H1 (cell line): Measurements from ENCODE around the gene MED29. TPM values are rescaled to one million over a fixed set of nuclear protein-coding genes. Genes with fewer than 3 reads are reported as not detected.

Experiments
- CTCF ChIA-PET: fragments of 300-600 bp; sonication (Branson Sonifier 250); formaldehyde crosslinking; loops from one replicate; lab custom pipeline; 2021; ENCODE audit not compliant: partially characterized antibody; lab: Charles Lee
- POLR2A ChIA-PET: fragments of 300-600 bp; sonication (Branson Sonifier 250); formaldehyde crosslinking; loops from one replicate; lab custom pipeline; 2021; ENCODE audit warnings: inconsistent platforms; ENCODE audit not compliant: partially characterized antibody; lab: Charles Lee
- DNase-seq, 2 experiments: peaks; one replicate each; pipeline versions ENCODE4 v3.0.0 to v3.0.0-alpha.2; 2010 to 2022; ENCODE audit warnings: low spot score in 2 of 2, low read depth in 1 of 2, mixed read lengths in 1 of 2
- FAIRE-seq: peaks from 2 replicates; lab custom pipeline; 2011; peaks lifted over from hg19 to GRCh38; lab: Jason Lieb, UNC
- H2AFZ ChIP-seq: 2 replicates; pipeline ENCODE4 v1.8.1; 2012; ENCODE audit warnings: low read length, inconsistent platforms
- H2AK5ac ChIP-seq: 2 replicates; pipeline ENCODE4 v1.6.1; 2013; ENCODE audit warnings: low read depth, low read length
- H2BK120ac ChIP-seq: replicated peaks from 2 replicates; pipeline ENCODE3; 2013; ENCODE audit warnings: low read depth, low read length, inconsistent platforms
- H2BK12ac ChIP-seq: 2 replicates; pipeline ENCODE4 v1.6.1; 2013; ENCODE audit warnings: low read depth, low read length
- H2BK15ac ChIP-seq: 2 replicates; pipeline ENCODE4 v1.6.1; 2013; ENCODE audit warnings: low read length
- H2BK20ac ChIP-seq: 2 replicates; pipeline ENCODE4 v1.6.1; 2013; ENCODE audit warnings: low read length
- H2BK5ac ChIP-seq: 2 replicates; pipeline ENCODE4 v1.6.1; 2013; ENCODE audit warnings: low read depth, low read length
- H3K14ac ChIP-seq: 2 replicates; pipeline ENCODE4 v1.6.1; 2013; ENCODE audit warnings: inconsistent platforms; ENCODE audit not compliant: insufficient read length
- H3K18ac ChIP-seq: 2 replicates; pipeline ENCODE4 v1.6.1; 2013; ENCODE audit warnings: low read length; ENCODE audit errors: extremely low read depth
- H3K23ac ChIP-seq: 2 replicates; pipeline ENCODE4 v1.6.1; 2013; ENCODE audit warnings: inconsistent platforms; ENCODE audit not compliant: insufficient read length
- H3K23me2 ChIP-seq: 2 replicates; pipeline ENCODE4 v1.6.1; 2013; ENCODE audit warnings: low read depth, low read length
- H3K27ac ChIP-seq: 2 replicates; pipeline ENCODE4 v1.6.1; 2011; ENCODE audit warnings: low read depth, low read length, inconsistent platforms
- H3K27me3 ChIP-seq, 4 experiments: replicated peaks in 1 of 4; 1 replicate in 1 of 4; 2 replicates in 3 of 4; pipeline versions ENCODE4 v1.6.1 to v1.8.1; 2011 to 2013; ENCODE audit warnings: low read length in 3 of 4, mild to moderate bottlenecking in 3 of 4, inconsistent platforms in 2 of 4, mixed read lengths in 2 of 4, moderate library complexity in 1 of 4; ENCODE audit not compliant: control insufficient read depth in 3 of 4, insufficient read depth in 3 of 4; ENCODE audit errors: extremely low read depth in 1 of 4
- H3K36me3 ChIP-seq, 4 experiments: 2 replicates each; pipeline versions ENCODE4 v1.6.1 to v1.8.1; 2011 to 2013; ENCODE audit warnings: mild to moderate bottlenecking in 4 of 4, low read length in 3 of 4, moderate library complexity in 2 of 4, control low read depth in 1 of 4, inconsistent platforms in 1 of 4; ENCODE audit not compliant: insufficient read depth in 4 of 4, control insufficient read depth in 2 of 4
- H3K4ac ChIP-seq: replicated peaks from 2 replicates; pipeline ENCODE3; 2013; ENCODE audit warnings: low read length, low read depth, mixed read lengths, inconsistent platforms; ENCODE audit not compliant: insufficient read length
- H3K4me1 ChIP-seq, 4 experiments: replicated peaks in 1 of 4; 1 replicate in 1 of 4; 2 replicates in 3 of 4; pipeline versions ENCODE4 v1.6.1 to v1.8.1; 2011 to 2013; ENCODE audit warnings: low read length in 3 of 4, inconsistent platforms in 2 of 4, mixed read lengths in 1 of 4; ENCODE audit not compliant: insufficient read depth in 4 of 4, control insufficient read depth in 3 of 4
- H3K4me2 ChIP-seq, 2 experiments: 2 replicates each; pipeline versions ENCODE4 v1.6.1 to v1.8.1; 2011 to 2013; ENCODE audit warnings: low read depth in 2 of 2, low read length in 2 of 2, control low read depth in 1 of 2, inconsistent platforms in 1 of 2, mild to moderate bottlenecking in 1 of 2; ENCODE audit not compliant: insufficient read depth in 1 of 2
- H3K4me3 ChIP-seq, 4 experiments: fragments of 200-600, 300-600 bp in 1 of 4; sonication (generic), shearing (Covaris generic), sonication (Bioruptor Twin) in 1 of 4; 2 replicates each; pipeline versions ENCODE4 v1.5.1 to v1.8.1; 2011 to 2016; ENCODE audit warnings: low read length in 4 of 4, low read depth in 3 of 4, control low read depth in 2 of 4, inconsistent platforms in 2 of 4, mild to moderate bottlenecking in 2 of 4, mixed read lengths in 1 of 4, moderate library complexity in 1 of 4; ENCODE audit not compliant: insufficient read depth in 2 of 4; ENCODE audit errors: extremely low read depth in 1 of 4
- H3K56ac ChIP-seq: replicated peaks from 2 replicates; pipeline ENCODE3; 2013; ENCODE audit warnings: low read depth, mild to moderate bottlenecking, mixed read lengths, low read length, inconsistent platforms; ENCODE audit not compliant: insufficient read length
- H3K79me1 ChIP-seq: 2 replicates; pipeline ENCODE4 v1.6.1; 2013; ENCODE audit warnings: low read depth, low read length, control low read depth
- H3K79me2 ChIP-seq, 2 experiments: 2 replicates each; pipeline versions ENCODE4 v1.6.1 to v1.8.1; 2012 to 2013; ENCODE audit warnings: low read length in 2 of 2, mild to moderate bottlenecking in 2 of 2, inconsistent platforms in 1 of 2; ENCODE audit not compliant: insufficient read depth in 2 of 2, control insufficient read depth in 1 of 2
- H3K9ac ChIP-seq, 4 experiments: replicated peaks in 1 of 4; 1 replicate in 1 of 4; 2 replicates in 3 of 4; pipeline versions ENCODE4 v1.6.1 to v1.8.1; 2011 to 2013; ENCODE audit warnings: low read depth in 3 of 4, low read length in 3 of 4, control low read depth in 2 of 4, mild to moderate bottlenecking in 2 of 4, moderate library complexity in 2 of 4, inconsistent platforms in 1 of 4; ENCODE audit errors: extremely low read depth in 1 of 4
- H3K9me3 ChIP-seq, 2 experiments: 2 replicates each; pipeline versions ENCODE4 v1.6.1 to v1.8.1; 2012 to 2013; ENCODE audit warnings: mild to moderate bottlenecking in 2 of 2, moderate library complexity in 2 of 2, control low read depth in 1 of 2, inconsistent platforms in 1 of 2, low read depth in 1 of 2, low read length in 1 of 2, mixed read lengths in 1 of 2; ENCODE audit not compliant: insufficient read depth in 2 of 2
- H4K20me1 ChIP-seq, 2 experiments: replicated peaks in 1 of 2; 2 replicates each; pipeline versions ENCODE3 to v1.8.1; 2011 to 2013; ENCODE audit warnings: inconsistent platforms in 2 of 2, low read length in 2 of 2, mild to moderate bottlenecking in 1 of 2; ENCODE audit not compliant: insufficient read depth in 2 of 2, control insufficient read depth in 1 of 2
- H4K5ac ChIP-seq: 2 replicates; pipeline ENCODE4 v1.6.1; 2013; ENCODE audit warnings: low read length, low read depth, mixed read lengths, inconsistent platforms; ENCODE audit not compliant: insufficient read length
- H4K8ac ChIP-seq: 2 replicates; pipeline ENCODE4 v1.8.0; 2013; ENCODE audit warnings: mild to moderate bottlenecking, moderate library complexity, low read length, inconsistent platforms; ENCODE audit not compliant: insufficient read depth; ENCODE audit errors: extremely low read depth
- H4K91ac ChIP-seq: replicated peaks from 2 replicates; pipeline ENCODE3; 2013; ENCODE audit warnings: low read length, mixed read lengths, inconsistent platforms; ENCODE audit not compliant: insufficient read length
- ASH2L ChIP-seq: fragments of 200-600, 300-600 bp; sonication (generic); IDR thresholded peaks from one replicate; pipeline ENCODE4 v1.7.1; 2017; ENCODE audit warnings: low read length
- CEBPB ChIP-seq: IDR thresholded peaks from 2 replicates; pipeline ENCODE4 v1.6.1; 2012; ENCODE audit warnings: low read depth, low read length
- CREB1 ChIP-seq: IDR thresholded peaks from 2 replicates; pipeline ENCODE4 v1.6.1; 2012; ENCODE audit warnings: inconsistent platforms
- E2F6 ChIP-seq: IDR thresholded peaks from 2 replicates; pipeline ENCODE4 v1.6.1; 2012; ENCODE audit warnings: inconsistent platforms
- HDAC2 ChIP-seq, 2 experiments: fragments of 300-600 bp in 1 of 2; sonication (generic) in 1 of 2; IDR thresholded peaks; 2 replicates each; pipeline ENCODE4 v1.6.1; 2011 to 2012; ENCODE audit warnings: low read depth in 2 of 2, low read length in 2 of 2, mild to moderate bottlenecking in 2 of 2, moderate library complexity in 2 of 2, borderline replicate concordance in 1 of 2, inconsistent platforms in 1 of 2
- KDM1A ChIP-seq: fragments of 200-600, 300-600 bp; sonication (generic); IDR thresholded peaks from 2 replicates; pipeline ENCODE4 v1.7.1; 2016; ENCODE audit warnings: mild to moderate bottlenecking, low read length, borderline replicate concordance
- NRF1 ChIP-seq: IDR thresholded peaks from 2 replicates; pipeline ENCODE4 v1.6.1; 2011; ENCODE audit warnings: mild to moderate bottlenecking, low read depth, low read length, improper control_type of control experiment
- RBBP5 ChIP-seq: IDR thresholded peaks from 2 replicates; pipeline ENCODE4 v1.7.1; 2012; ENCODE audit warnings: low read depth, mild to moderate bottlenecking, inconsistent platforms, low read length, moderate library complexity, borderline replicate concordance
- SIX5 ChIP-seq: IDR thresholded peaks from 2 replicates; pipeline ENCODE4 v1.6.1; 2011; ENCODE audit warnings: mild to moderate bottlenecking, low read depth, low read length
- SP4 ChIP-seq: IDR thresholded peaks from 2 replicates; pipeline ENCODE4 v1.6.1; 2012; ENCODE audit warnings: low read length, inconsistent platforms
- TAF1 ChIP-seq: IDR thresholded peaks from 2 replicates; pipeline ENCODE4 v1.6.1; 2011; ENCODE audit warnings: mild to moderate bottlenecking, low read depth, low read length
- ZNF274 ChIP-seq: IDR thresholded peaks from 2 replicates; pipeline ENCODE4 v1.7.0; 2012; ENCODE audit warnings: low read length, borderline replicate concordance; ENCODE audit errors: extremely low read depth
- WGBS, 2 experiments: shearing (Covaris generic) in 1 of 2; methylation state at CpG; one replicate each; pipeline versions ENCODE4 v1.1.6 to v1.1.7; 2013 to 2015; ENCODE audit warnings: low lambda C conversion rate in 2 of 2, mixed read lengths in 2 of 2, inconsistent platforms in 1 of 2, low coverage in 1 of 2, missing lambda C conversion rate in 1 of 2; ENCODE audit not compliant: insufficient replicate concordance in 2 of 2, insufficient coverage in 1 of 2, insufficient read length in 1 of 2; ENCODE audit errors: extremely low coverage in 1 of 2, missing lambda C conversion rate in 1 of 2; 5-methylcytosine and 5-hydroxymethylcytosine counted together
- polyA plus RNA-seq, 7 experiments: library from polyadenylated mRNA; depleted of rRNA in 3 of 7; stranded (reverse) in 5 of 7; unstranded in 2 of 7; fragments of >200 nt in 5 of 7; fragments of 200-250 nt in 2 of 7; gene quantifications; 1 replicate in 5 of 7; 2 replicates in 1 of 7; 4 replicates in 1 of 7; pipeline versions ENCODE4 v1.2.1 to v1.2.3, GENCODE V29; 2011 to 2013; ENCODE audit warnings: missing spikeins in 2 of 7, mixed read lengths in 2 of 7
- total RNA-seq: library from RNA; stranded (reverse); fragmentation: NEBNext Ultra II Directional; extraction: Animal tissue kit (Norgen Biotek cat#: 25700); gene quantifications from 2 replicates; pipeline ENCODE4 v1.2.1, GENCODE V29; 2021
- TF ChIP-seq, protein P1 (sequence below): IDR thresholded peaks from 2 replicates; pipeline ENCODE4 v1.6.1; 2011; ENCODE audit warnings: low read length, improper control_type of control experiment

Gene MED29
- total and polyA plus RNA-seq, 2 of the 8 experiments (the other 6 are each of a cell fraction or from before 2014, with no cell fraction given), result 31.1 to 52.5 TPM

DNA sequence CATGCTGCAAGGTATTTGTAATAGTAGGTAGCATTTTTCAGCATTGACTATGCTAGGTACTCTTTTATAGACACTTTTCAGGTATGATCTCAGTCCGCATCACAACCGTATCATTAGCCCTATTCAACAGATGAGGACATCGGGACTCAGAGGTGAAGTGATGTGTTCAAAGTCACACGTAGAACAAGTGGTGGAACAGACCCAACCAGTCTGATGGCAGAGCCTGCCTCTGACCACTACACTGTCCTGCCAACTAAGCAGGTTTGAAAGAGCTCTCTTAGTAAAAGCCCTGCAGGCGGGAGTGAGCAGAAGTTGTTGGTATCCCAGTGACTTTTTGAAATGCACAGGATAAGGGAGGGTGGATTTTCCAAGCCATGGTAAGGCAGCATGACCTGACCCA lies 20.4 kb upstream of the MED29 start:
- H3K9me3 ChIP-seq, result no peaks in the 10 kb centered on the region
- H4K8ac ChIP-seq, result no peak overlapping the region
- no peak overlapping the region for H2BK20ac ChIP-seq
- H3K4ac ChIP-seq, result no peak overlapping the region
- no peak overlapping the region for H3K27ac ChIP-seq
- no peak overlapping the region for H3K4me3 ChIP-seq
- WGBS, 2 experiments, result 91% methylated on average over 5 of the region's 5 CpGs; no CpG with 5 or more reads in 1 of the 2 experiments
- no peak overlapping the region for H2BK5ac ChIP-seq
- peaks cover 2% of the 10 kb centered on the region; the same call in 1 of the 2 replicates for H3K79me1 ChIP-seq
- H2BK15ac ChIP-seq, result no peak overlapping the region
- H3K9ac ChIP-seq, result no peak overlapping the region
- no peak overlapping the region for H3K4me2 ChIP-seq
- no peak overlapping the region for H4K91ac ChIP-seq
- peaks cover 15 to 17% of the 10 kb centered on the region in 2 experiments for H4K20me1 ChIP-seq
- no peaks in the 10 kb centered on the region; the same call in 1 of the 2 replicates for H3K23me2 ChIP-seq
- H3K23ac ChIP-seq, result no peak overlapping the region
- no peak overlapping the region for H2AFZ ChIP-seq
- no peak overlapping the region for H2AK5ac ChIP-seq
- H3K79me2 ChIP-seq, result no peaks in the 10 kb centered on the region
- ChIA-PET CTCF (interaction anchor here (0.6 to 2.0 kb wide), 4 partner anchors 13 to 566 kb away, joined by 3 to 10 read pairs (median 4); partner anchors contain the start of gene PLEKHG2), POLR2A (interaction anchor here (0.7 to 1.7 kb wide), 4 partner anchors 12 to 21 kb away, joined by 3 to 9 read pairs (median 4); partner anchors contain the start of gene MED29)
- no peak overlapping the region for H3K56ac ChIP-seq
- H3K4me1 ChIP-seq, result no peaks in the 10 kb centered on the region
- H3K27me3 ChIP-seq, result no peaks in the 10 kb centered on the region
- H3K14ac ChIP-seq, result no peak overlapping the region
- no peak overlapping the region for H2BK12ac ChIP-seq
- no peak for FAIRE-seq
- no peak overlapping the region for H2BK120ac ChIP-seq
- peaks cover 9 to 51% (median 37%) of the 10 kb centered on the region in 4 experiments for H3K36me3 ChIP-seq
- H4K5ac ChIP-seq, result no peak overlapping the region
- no peak for DNase-seq
- no peak overlapping the region for H3K18ac ChIP-seq
- TF ChIP-seq CEBPB, result no peak
- TF ChIP-seq SP4, result no peak
- TF ChIP-seq, protein P1, sequence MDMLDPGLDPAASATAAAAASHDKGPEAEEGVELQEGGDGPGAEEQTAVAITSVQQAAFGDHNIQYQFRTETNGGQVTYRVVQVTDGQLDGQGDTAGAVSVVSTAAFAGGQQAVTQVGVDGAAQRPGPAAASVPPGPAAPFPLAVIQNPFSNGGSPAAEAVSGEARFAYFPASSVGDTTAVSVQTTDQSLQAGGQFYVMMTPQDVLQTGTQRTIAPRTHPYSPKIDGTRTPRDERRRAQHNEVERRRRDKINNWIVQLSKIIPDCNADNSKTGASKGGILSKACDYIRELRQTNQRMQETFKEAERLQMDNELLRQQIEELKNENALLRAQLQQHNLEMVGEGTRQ, result no peak
- TF ChIP-seq ZNF274, result no peak
- no peak for TF ChIP-seq RBBP5
- no peak for TF ChIP-seq E2F6
- TF ChIP-seq KDM1A, result no peak
- TF ChIP-seq ASH2L, result no peak
- TF ChIP-seq SIX5, result no peak
- no peak for TF ChIP-seq TAF1
- TF ChIP-seq HDAC2 (IDR thresholded peaks at IDR 0.05; ENCODE audit: borderline replicate concordance in 1 of 2, low read depth in 2 of 2, low read length in 2 of 2), result no peak
- no peak for TF ChIP-seq NRF1
- TF ChIP-seq CREB1, result no peak
